ENCODE results near the gene FOXO3.

The FOXO3 gene

GRCh38 chr6:108576709-108577108 is 16.0 kb downstream of the FOXO3 start:
- DNase-seq = no peak

DNA sequence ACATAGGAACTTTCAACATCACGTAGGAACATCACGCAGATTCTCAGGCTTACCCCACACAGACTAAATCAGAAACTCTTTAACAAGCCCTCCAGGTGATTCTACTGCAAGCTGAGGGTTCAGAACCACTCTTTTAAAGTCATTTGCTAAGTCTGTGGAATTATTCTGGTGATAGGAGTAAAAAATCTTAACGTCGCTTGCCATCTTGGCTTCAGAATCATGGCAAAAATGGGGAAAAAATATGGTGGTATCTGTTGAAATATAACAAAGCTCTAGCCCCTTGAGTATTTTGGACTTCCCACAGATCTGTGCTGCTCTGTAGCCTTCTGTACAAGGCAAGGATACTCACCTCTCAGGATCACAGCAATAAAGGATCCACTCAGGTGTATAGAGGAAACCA is 17.4 kb downstream of the FOXO3 start:
- no peak for DNase-seq

- DNase-seq = no peak
These were observed 18.0 kb downstream of the FOXO3 start for GRCh38 chr6:108578595-108579327.

- DNase-seq = no peak
These were observed 18.6 kb downstream of the FOXO3 start for GRCh38 chr6:108579328-108579721.

DNA sequence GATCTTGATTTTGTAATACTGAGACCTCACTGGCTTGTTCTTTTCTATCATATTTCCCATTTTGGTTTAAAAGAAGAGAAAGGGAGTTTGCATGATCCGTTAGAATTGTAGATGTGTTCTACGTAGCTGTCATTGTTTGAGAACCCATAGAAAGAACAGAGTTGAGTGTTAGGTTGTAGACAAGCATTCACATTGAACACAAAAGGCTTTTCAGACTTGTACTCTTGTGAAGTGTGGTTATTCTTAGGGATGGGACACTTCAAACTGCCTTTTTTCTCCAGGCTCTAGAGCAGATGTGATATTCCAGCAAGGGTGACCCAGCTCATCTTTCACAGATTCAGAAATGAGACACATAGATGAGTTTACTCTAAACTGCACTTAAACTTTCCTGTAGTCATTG is 19.9 kb downstream of the FOXO3 start:
- no peak for DNase-seq

DNA sequence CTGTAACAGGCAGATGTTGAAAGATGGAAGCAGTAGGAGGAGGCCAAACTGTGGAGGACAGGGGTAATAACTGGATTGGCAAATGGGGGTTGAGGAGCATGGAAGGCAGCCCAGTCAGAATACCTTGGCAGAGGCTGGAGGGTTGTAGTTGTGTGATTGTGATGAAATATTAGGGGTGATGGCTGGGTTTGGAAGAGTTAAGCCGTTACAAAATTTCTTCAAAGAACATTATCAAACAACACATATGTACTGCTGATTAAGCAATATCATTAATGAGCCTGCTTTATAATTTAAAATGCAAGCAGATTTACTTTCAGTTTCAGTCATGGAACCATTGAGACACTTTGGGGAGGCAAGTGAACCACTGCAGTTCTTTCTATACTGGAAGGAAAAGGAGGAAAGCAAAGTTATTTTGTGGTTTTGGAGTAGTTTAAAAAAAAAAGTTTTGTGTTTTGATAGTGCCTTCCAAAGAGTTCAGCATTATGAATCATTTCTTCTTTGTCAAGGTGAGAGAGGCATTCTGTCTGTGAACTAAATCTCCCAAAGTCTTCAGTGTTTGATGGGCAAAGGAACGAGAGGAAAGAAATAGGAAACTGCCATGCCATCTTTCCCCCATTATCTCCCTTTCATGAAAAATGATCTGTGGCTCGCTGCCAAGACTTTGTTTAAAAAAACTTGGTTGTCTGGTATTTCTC is 20.7 kb downstream of the FOXO3 start:
- DNase-seq = no peak

DNA sequence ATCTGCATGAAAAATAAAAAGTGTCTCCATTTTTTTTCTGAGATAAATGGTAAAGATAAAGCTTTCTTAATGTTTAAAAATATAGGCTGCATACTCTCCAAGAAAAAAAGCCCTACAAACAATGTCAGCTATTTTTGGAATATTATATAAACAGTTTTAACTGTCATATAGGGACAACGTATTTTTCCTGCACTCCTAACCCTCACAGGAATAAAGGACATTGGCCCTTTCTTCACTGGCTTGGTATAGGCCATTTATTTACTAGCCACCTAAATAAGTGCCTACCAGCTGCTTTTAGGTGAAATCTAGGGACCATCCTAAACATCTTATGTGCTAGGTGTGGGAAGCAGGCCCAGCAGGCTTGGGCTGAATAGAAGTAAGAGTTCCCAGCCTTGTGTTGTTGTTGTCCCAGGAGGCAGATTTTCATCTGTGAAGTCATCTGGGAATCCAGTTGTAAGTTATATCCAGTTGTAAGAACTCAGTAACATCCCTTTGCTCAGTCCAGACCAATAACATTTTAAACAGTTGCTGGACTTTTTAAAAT is 21.3 kb downstream of the FOXO3 start:
- DNase-seq = no peak

- no peak for DNase-seq
These were observed 21.9 kb downstream of the FOXO3 start for GRCh38 chr6:108582618-108583017.

- no peak for DNase-seq
These were observed 23.6 kb downstream of the FOXO3 start for GRCh38 chr6:108584323-108584722.

DNA sequence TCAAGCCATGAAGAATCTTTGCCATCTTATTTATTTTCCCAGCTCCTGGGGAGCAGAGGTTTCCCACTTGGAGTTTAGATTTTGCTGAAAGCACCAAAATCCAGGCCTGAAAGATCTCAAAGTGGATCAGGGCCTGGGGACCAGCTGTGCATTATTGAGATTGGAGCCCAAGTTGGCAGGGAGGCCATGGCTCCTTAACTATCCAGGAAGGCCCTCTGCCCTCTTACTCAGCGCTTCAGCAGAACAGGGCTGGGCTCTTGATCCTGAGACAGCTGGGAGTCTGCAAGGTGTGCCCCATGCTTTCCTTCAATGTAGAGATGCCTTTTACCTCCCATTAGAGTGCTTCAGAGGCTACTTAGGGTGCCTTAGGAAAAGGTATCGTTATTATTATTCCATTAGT is 24.6 kb downstream of the FOXO3 start:
- no peak for DNase-seq

DNA sequence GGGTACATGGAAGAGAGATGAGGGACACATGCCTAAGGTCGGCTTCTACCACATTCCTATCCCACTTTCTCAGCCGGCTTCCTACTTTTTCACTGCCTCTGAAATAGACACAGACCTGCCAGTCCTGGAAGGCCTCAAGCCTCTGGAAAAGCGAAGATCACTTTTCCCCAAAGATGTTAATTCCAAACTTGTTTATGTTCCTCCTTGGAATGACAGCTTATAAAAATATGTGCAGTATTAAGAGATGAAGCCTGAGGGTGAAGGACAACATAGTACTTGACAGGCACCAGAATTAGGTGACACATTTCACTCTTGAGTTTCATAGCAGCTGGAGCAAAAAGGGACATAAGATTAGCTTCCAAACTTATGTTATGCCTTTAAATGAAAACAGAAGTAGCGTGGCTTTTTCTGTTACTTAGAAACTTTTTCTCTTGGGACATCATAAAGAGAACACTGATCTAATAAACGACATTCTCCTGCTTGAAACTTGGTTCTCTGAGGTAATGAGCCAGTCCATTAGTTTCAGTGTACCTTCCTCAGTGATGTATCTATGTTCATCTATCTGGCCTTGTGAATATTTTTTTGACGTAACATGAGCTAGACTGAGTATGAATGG is 25.3 kb downstream of the FOXO3 start:
- no peak for DNase-seq

DNA sequence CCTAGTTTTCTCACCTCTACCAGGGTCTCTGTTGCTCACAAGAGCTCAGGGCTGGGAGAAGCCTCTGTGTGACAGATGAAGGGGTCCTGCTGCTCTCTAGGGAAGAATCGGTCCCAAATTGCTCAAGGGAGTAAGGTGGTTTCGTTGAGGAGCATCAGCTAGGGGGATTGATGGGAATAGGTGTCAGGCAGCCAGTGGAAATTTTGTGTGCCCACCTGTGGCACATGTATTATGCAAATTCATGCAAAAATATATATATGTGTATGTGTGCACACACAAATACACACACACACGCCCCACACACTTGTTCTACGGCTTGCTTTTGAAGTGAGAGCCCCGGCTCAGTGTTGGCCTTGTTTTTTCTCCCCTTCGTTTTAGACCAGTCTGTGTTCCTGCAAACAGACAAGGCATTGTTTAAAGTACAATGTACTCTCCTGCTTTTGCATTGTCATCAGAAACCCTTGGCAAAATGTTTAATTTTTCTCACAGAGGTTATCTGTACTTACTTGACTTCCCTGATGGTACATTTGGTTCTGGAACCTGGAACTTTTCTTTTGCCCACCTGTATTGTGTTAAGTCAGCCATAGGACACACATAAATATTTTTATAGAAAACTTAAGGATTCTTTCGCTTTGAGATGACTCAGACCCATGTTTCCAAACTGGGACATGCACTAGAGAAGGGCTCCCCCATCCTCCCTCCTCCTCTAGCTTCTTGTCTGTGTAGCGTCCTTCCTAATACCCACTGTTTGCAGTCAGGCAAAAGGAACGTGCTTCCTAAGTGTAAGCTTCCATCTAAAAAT is 26.7 kb downstream of the FOXO3 start:
- no peak for DNase-seq

DNA sequence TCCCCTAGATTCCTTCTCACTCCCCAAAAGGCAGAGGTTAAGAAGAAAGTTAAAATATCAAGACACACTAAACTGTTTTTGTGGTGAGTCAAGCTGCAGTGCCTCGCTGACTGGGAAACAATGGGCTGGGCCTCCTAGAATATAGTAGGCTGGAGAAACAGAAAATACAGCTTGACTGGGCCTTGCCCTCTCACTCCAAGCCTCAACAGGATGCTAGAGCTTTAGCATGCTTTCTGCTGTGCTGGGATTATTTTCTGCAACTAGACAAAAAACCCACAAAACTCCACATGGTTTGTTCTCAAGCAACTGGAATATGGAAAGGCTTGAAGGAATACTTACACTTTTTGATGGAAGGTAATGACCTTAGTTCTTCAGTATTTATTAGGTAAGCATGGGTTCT is 27.9 kb downstream of the FOXO3 start:
- DNase-seq = no peak

GRCh38 chr6:108589244-108589791 is 28.6 kb downstream of the FOXO3 start:
- no peak for DNase-seq

- no peak for DNase-seq
These were observed 30.5 kb downstream of the FOXO3 start for GRCh38 chr6:108591040-108591816.

DNA sequence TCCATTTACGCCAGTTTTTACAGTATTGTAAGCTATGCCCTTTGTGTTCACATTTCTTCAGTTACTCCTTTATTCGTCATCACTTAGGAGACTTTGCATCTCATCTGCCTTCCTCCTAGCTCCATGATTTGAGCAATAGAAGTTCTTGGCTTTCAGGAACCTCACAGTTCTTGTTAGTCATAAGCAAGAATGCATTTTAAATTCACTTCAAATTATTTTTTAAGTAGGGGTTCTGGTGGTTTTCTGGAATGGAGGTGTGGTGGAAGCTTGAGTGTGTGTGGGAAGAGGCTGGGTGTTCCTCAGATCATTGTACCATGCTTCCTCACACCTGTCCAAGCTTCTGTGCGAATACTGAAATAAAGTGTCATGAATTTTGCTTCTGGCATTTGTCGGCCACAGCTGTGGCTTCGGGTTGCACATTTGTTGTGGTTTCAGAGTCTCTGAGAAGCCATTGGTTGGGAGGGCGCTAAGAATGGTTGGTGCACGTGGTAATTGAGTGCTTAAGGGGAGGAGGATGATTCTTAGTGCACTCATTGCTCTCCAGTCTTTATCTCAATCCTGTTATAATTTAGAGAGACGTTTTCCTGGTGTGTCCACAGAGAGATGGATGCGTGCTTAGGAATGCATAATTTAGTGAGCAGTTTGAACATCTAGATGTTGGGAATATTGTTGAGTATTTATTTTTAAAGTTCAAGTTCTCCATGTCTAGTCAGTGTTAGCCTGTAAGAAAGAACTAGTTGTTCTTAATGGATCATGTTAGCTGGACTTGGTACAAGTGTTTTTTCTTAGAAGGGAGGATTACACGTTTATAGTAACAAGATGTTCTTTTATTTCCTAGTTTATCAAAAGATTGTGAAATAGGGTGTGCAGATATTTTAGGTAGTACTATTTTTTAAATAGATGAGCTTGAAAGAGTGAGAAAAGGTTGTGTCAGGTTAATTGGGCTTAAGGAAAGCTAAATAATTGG is 31.9 kb downstream of the FOXO3 start:
- DNase-seq = no peak

DNA sequence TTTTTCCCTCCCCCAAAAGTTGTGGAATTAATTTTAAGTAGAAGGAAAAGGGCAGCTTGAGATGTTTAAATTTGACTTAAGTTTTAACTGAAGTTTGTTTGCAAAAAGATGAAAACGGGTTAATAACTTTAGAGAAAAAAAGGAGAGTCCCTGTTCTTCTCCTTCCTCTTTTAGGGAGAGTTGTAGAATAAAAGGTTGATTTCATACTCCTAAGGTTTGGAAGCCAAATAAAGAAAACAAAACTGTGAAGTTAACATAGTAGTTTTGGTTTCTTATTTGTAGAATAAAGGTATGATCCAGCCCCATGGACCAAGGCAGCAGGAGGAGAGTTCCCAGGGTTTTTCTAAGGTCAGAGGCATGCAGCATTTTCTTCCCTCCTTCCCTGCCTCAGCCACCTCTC is 33.4 kb downstream of the FOXO3 start:
- DNase-seq = no peak

- DNase-seq = no peak
These were observed 33.9 kb downstream of the FOXO3 start for GRCh38 chr6:108594640-108595039.

DNA sequence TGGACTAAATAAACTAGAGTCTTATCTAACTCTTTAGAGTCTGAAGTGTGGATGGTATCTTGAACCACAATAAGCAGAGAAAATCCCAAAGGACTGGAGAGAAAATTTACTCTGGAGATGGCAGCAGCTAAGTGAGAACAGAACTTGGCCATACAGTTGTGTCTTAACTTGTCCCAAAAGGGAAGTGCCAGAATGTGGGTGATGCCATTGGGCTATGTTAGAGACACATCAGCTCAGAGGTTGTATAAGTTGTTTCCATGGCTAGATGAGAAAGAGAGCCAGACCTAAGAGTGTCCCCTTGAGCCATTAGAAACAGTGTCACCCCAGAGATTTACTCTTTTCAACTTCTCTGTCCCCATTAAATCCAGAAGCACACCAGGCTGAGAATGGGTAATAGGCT is 36.2 kb downstream of the FOXO3 start:
- no peak for DNase-seq

DNA sequence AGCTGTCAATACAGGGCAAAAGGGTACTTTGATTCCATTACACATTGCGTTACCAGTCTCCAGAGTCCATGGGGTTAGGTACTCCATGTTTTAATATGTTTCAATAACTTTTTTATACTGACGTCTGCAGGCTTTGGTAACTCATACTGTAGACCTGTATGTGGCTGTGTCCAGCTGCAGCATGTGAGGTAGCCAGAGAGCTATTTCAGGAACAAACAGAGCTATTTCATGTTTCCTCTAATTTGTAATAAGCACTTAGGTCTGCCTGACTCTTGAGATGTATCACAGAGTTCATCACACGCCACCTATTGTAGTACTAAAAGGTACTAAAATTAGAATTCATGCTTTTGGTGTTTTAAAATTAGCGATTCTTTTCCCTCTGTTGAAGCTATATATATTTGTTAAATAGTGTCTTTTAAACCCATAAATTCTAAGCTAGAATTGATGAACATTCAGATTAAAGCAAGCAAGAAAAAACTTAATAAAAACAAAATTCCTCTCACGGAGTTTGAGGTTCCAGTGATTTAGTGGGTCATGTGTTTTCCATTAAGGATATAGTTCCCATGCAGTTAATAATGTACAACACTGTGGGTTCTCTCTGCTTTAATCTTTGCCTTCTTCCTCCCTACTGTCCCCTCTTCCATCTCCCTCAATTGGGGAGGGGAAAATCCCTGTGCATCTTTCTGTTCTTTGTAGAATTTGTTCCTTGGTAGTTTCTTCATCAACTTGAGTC is 37.0 kb downstream of the FOXO3 start:
- no peak for DNase-seq

Measured in activated gamma-delta T cell (primary cell).